Mesendoderm (in vitro differentiated cells): ENCODE results near the gene GASK1A.
"Not testable (repeated sequence)": the region's sequence is repeated elsewhere in the genome, so short reads cannot be mapped to it uniquely, and the experiment has no call there.

Source experiments
- DNase-seq: peaks from one replicate; pipeline ENCODE4 v3.0.0; 2013
- H2AK5ac ChIP-seq: 2 replicates; pipeline ENCODE4 v1.6.1; 2013; ENCODE audit warnings: low read length, inconsistent platforms
- H2BK120ac ChIP-seq: 2 replicates; pipeline ENCODE4 v1.6.1; 2013; ENCODE audit warnings: low read depth, mild to moderate bottlenecking, low read length, moderate library complexity, mixed read lengths
- H2BK15ac ChIP-seq: replicated peaks from 2 replicates; pipeline ENCODE4 v1.6.1; 2013; ENCODE audit warnings: low read depth, mild to moderate bottlenecking, moderate library complexity
- H2BK5ac ChIP-seq: 2 replicates; pipeline ENCODE4 v1.6.1; 2013; ENCODE audit warnings: low read length, inconsistent platforms
- H3K18ac ChIP-seq: 2 replicates; pipeline ENCODE4 v1.6.1; 2013; ENCODE audit warnings: mild to moderate bottlenecking, low read length, mixed read lengths
- H3K23ac ChIP-seq: one replicate; pipeline ENCODE4 v1.6.1; 2013; ENCODE audit warnings: low read length
- H3K27ac ChIP-seq: 2 replicates; pipeline ENCODE4 v1.5.1; 2013; ENCODE audit warnings: low read depth, mild to moderate bottlenecking, inconsistent platforms, low read length, moderate library complexity
- H3K27me3 ChIP-seq: 2 replicates; pipeline ENCODE4 v1.6.1; 2013; ENCODE audit warnings: low read length, control low read depth, mild to moderate bottlenecking, inconsistent platforms; ENCODE audit not compliant: insufficient read depth, poor library complexity
- H3K36me3 ChIP-seq: 2 replicates; pipeline ENCODE4 v1.6.1; 2013; ENCODE audit warnings: low read length, inconsistent platforms; ENCODE audit not compliant: control insufficient read depth, insufficient read depth
- H3K4ac ChIP-seq: one replicate; pipeline ENCODE4 v1.6.1; 2013; ENCODE audit warnings: low read depth, mild to moderate bottlenecking, low read length, moderate library complexity
- H3K4me1 ChIP-seq: 2 replicates; pipeline ENCODE4 v1.6.1; 2013; ENCODE audit warnings: low read depth, low read length, inconsistent platforms; ENCODE audit not compliant: control insufficient read depth
- H3K4me2 ChIP-seq: 2 replicates; pipeline ENCODE4 v1.6.1; 2013; ENCODE audit warnings: low read length
- H3K4me3 ChIP-seq: 2 replicates; pipeline ENCODE4 v1.5.1; 2013; ENCODE audit warnings: mild to moderate bottlenecking, low read length
- H3K56ac ChIP-seq: one replicate; pipeline ENCODE4 v1.6.1; 2013; ENCODE audit warnings: low read length
- H3K79me1 ChIP-seq: 2 replicates; pipeline ENCODE4 v1.6.1; 2013; ENCODE audit warnings: low read length, inconsistent platforms
- H3K79me2 ChIP-seq: 2 replicates; pipeline ENCODE4 v1.6.1; 2013; ENCODE audit warnings: mild to moderate bottlenecking, low read length; ENCODE audit not compliant: control insufficient read depth, insufficient read depth
- H3K9ac ChIP-seq: 2 replicates; pipeline ENCODE4 v1.6.1; 2013; ENCODE audit warnings: low read length, inconsistent platforms
- H4K5ac ChIP-seq: one replicate; pipeline ENCODE4 v1.6.1; 2013; ENCODE audit warnings: low read length
- H4K8ac ChIP-seq: one replicate; pipeline ENCODE4 v1.6.1; 2013; ENCODE audit warnings: low read depth, mild to moderate bottlenecking, control low read depth, low read length, moderate library complexity
- WGBS: extraction: QIAGEN DNeasy Blood & Tissue Kit; methylation state at CpG from one replicate; pipeline ENCODE4 v1.1.7; 2013; ENCODE audit warnings: low lambda C conversion rate, missing lambda C conversion rate; ENCODE audit not compliant: insufficient coverage; ENCODE audit errors: extremely low coverage; 5-methylcytosine and 5-hydroxymethylcytosine counted together

Gene GASK1A

DNA sequence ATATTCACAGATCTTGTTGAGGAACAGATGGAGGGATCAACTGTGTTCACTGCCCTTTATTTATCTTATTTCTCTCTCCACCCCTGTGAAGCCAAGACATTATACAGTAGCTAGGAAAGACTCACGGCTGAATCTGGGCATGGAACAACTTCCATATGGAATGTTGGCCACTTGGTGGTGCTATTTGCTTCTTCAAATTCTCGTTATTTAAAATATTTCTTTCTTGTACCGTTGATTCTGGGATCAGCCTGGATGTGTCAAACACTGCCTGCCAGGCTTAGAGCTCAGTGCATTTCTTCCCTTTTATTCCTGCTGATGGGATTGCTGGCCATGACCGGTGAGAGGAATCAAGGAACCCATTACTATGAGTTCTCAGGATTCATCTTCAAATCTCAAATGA, 17.5 kb upstream of the GASK1A start:
- no CpG with 5 or more reads among the region's 4 CpGs for WGBS
- H3K79me2 ChIP-seq, result no peaks in the 10 kb centered on the region
- DNase-seq, result peak; percentile 64
- no peak overlapping the region for H4K5ac ChIP-seq
- no peak overlapping the region for H3K4ac ChIP-seq
- H3K9ac ChIP-seq, result no peak overlapping the region
- H2BK5ac ChIP-seq, result no peak overlapping the region
- H3K27me3 ChIP-seq, result no peaks in the 10 kb centered on the region
- H3K27ac ChIP-seq, result no peak overlapping the region
- no peaks in the 10 kb centered on the region for H3K79me1 ChIP-seq
- no peak overlapping the region for H3K23ac ChIP-seq
- H3K18ac ChIP-seq, result no peak overlapping the region
- H2BK15ac ChIP-seq, result no peak overlapping the region
- H3K4me2 ChIP-seq, result no peak overlapping the region
- H2AK5ac ChIP-seq, result no peak overlapping the region
- H3K36me3 ChIP-seq, result no peaks in the 10 kb centered on the region
- H3K4me3 ChIP-seq, result no peak overlapping the region
- no peak overlapping the region for H3K56ac ChIP-seq
- no peaks in the 10 kb centered on the region for H3K4me1 ChIP-seq
- no peak overlapping the region for H2BK120ac ChIP-seq
- H4K8ac ChIP-seq, result no peak overlapping the region

DNA sequence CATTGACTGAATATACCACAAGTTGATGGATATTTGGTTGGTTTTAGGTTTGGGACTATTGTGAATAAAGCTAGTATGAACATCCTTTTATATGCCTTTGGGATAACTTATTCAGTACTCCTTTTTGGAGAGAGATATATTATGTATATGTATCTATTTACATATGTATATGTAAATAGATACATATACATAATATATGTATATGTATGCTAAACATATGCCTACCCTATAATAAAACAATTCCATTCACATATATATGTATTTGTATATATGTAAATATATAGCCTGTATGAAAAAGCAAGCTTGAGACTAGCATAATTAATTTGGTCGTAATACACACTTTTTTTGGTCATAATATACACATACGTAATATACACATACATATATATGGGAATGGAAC, 15.8 kb upstream of the GASK1A start:
- Histone ChIP-seq H3K79me2 (no peaks in the 10 kb centered on the region), H3K4me2 (no peak overlapping the region), H3K4me3 (no peak overlapping the region), H3K4ac (no peak overlapping the region), H4K8ac (no peak overlapping the region), H2BK5ac (no peak overlapping the region), H3K27ac (no peak overlapping the region), H2AK5ac (no peak overlapping the region), H3K79me1 (no peaks in the 10 kb centered on the region), H3K9ac (no peak overlapping the region), H3K4me1 (no peaks in the 10 kb centered on the region), H2BK15ac (no peak overlapping the region), H3K56ac (no peak overlapping the region), H4K5ac (no peak overlapping the region), H3K36me3 (no peaks in the 10 kb centered on the region), H2BK120ac (no peak overlapping the region), H3K18ac (no peak overlapping the region), H3K27me3 (no peaks in the 10 kb centered on the region), H3K23ac (no peak overlapping the region)
- no CpG with 5 or more reads among the region's 2 CpGs for WGBS
- DNase-seq, result no peak

DNA sequence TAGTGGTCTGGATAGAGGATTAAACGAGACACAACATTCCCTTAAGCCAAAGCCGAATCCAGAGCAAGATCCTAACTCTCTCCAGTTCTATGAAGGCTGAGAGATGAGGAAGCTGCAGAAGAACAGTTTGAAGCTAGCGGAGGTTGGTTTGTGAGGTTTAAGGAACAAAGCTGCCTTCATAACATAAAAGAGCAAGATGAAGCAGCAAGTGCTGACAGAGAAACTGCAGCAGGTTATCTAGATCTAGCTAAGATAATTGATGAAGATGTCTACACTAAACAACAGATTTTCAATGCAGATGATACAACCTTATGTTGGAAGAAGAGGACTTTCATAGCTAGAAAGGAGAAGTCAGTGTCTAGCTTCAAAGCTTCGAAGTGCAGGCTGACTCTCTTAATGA, 14.8 kb upstream of the GASK1A start:
- Histone ChIP-seq H4K5ac (no peak overlapping the region), H3K4ac (no peak overlapping the region), H2BK5ac (no peak overlapping the region), H3K4me2 (no peak overlapping the region), H4K8ac (no peak overlapping the region), H3K23ac (no peak overlapping the region), H3K27ac (no peak overlapping the region), H3K4me1 (no peaks in the 10 kb centered on the region), H3K79me1 (no peaks in the 10 kb centered on the region), H2BK15ac (no peak overlapping the region), H2BK120ac (no peak overlapping the region), H3K36me3 (no peaks in the 10 kb centered on the region), H3K56ac (no peak overlapping the region), H2AK5ac (no peak overlapping the region), H3K9ac (no peak overlapping the region), H3K79me2 (no peaks in the 10 kb centered on the region), H3K18ac (no peak overlapping the region), H3K4me3 (no peak overlapping the region), H3K27me3 (peaks cover 2% of the 10 kb centered on the region)
- WGBS, result no CpG with 5 or more reads among the region's 4 CpGs
- DNase-seq, result no peak

DNA sequence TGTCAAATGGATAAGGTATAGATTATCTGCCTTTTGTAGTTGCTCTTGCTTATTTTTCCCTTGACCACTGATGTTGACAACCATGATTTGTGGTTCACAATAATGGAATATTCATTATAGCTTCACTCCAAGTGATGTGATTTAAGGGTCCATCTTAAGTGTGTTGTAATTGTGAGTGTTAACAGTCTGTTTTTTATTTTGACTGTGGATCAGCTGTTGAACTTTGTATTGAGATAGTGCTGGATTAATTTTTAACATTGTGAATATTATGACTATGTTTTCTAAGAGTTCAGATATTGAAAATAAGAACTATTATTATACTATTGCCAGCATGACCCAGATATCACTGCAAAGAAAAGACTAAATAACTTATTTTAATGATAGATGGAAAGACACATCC, 8.6 kb upstream of the GASK1A start:
- Histone ChIP-seq H3K4ac (no peak overlapping the region), H2BK5ac (no peak overlapping the region), H3K9ac (no peak overlapping the region), H3K23ac (no peak overlapping the region), H3K36me3 (no peaks in the 10 kb centered on the region), H3K79me1 (no peaks in the 10 kb centered on the region), H3K4me1 (no peaks in the 10 kb centered on the region), H2BK120ac (no peak overlapping the region), H2BK15ac (no peak overlapping the region), H3K27ac (no peak overlapping the region), H3K18ac (no peak overlapping the region), H3K56ac (no peak overlapping the region), H2AK5ac (no peak overlapping the region), H3K79me2 (no peaks in the 10 kb centered on the region), H4K8ac (no peak overlapping the region), H3K4me3 (no peak overlapping the region), H3K27me3 (peaks cover 2% of the 10 kb centered on the region), H4K5ac (no peak overlapping the region), H3K4me2 (no peak overlapping the region)
- no peak for DNase-seq

DNA sequence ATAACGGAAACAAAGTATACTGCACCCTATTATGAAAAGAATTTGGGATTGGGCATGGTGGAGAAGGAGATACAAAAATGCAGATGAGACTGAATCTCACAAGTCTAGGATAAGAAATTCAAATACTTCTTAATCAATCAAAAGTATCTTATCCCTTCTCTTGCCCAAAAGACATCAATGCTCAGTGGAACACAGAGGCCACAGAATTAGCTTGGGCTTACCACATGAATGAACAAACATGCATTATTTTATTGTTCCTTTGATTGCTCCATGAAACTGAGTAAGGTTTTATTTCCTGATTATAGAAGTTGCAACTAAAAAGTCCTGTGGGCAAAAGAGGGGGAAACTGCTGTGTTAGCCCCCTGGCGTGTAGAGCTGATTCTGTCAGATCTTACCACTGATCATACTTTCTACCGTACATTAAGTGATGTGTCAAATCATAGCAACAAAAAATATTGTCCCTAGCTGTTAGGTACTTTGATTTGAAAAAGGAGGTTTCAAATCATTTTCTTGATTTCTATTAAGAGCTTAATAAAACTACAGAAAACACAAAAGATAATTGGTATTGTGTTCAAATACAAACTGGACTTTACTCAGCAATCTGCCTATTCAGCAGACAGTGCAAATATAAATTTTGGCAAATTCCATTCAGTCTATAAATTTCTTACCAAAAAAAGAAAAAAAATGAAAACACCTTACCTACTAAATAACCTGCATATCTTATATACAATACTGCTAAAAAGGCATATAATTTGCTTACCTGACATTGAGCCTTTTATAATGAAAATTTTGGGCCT, 7.9 kb upstream of the GASK1A start:
- H2BK15ac ChIP-seq, result no peak overlapping the region
- no peak overlapping the region for H3K18ac ChIP-seq
- no peak overlapping the region for H3K4me3 ChIP-seq
- no CpG with 5 or more reads among the region's 3 CpGs for WGBS
- no peak overlapping the region for H4K8ac ChIP-seq
- H3K36me3 ChIP-seq, result no peaks in the 10 kb centered on the region
- no peak overlapping the region for H2AK5ac ChIP-seq
- DNase-seq, result no peak
- no peaks in the 10 kb centered on the region for H3K79me1 ChIP-seq
- H3K79me2 ChIP-seq, result no peaks in the 10 kb centered on the region
- H2BK120ac ChIP-seq, result no peak overlapping the region
- no peak overlapping the region for H3K23ac ChIP-seq
- no peak overlapping the region for H3K4me2 ChIP-seq
- H4K5ac ChIP-seq, result no peak overlapping the region
- no peak overlapping the region for H3K27ac ChIP-seq
- H3K9ac ChIP-seq, result no peak overlapping the region
- no peaks in the 10 kb centered on the region for H3K4me1 ChIP-seq
- no peak overlapping the region for H3K4ac ChIP-seq
- H3K27me3 ChIP-seq, result peaks cover 2% of the 10 kb centered on the region
- no peak overlapping the region for H2BK5ac ChIP-seq
- H3K56ac ChIP-seq, result no peak overlapping the region

DNA sequence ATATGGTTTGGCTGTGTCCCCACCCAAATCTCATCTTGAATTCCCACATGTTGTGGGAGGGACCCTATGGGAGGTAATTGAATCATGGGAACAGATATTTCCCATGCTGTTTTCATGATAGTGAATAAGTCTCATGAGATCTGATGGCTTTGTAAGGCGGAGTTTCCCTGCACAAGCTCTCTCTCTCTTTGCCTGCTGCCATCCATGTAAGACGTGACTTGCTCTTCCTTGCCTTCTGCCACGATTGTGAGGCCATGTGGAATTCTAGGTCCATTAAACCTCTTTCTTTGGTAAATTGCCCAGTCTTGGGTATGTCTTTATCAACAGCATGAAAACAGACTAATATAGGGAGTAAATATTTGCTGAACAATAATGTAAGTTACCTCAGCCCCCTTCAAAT, 4.2 kb upstream of the GASK1A start:
- not testable (repeated sequence) for H3K4me2 ChIP-seq, H2BK15ac ChIP-seq, H3K36me3 ChIP-seq, H2BK120ac ChIP-seq, H3K56ac ChIP-seq, H4K8ac ChIP-seq, H3K79me2 ChIP-seq, H3K4me1 ChIP-seq, H3K27ac ChIP-seq, DNase-seq, H3K18ac ChIP-seq, H3K23ac ChIP-seq, H3K9ac ChIP-seq, H3K4ac ChIP-seq, H2AK5ac ChIP-seq, H3K27me3 ChIP-seq, H3K4me3 ChIP-seq, H2BK5ac ChIP-seq, H3K79me1 ChIP-seq, H4K5ac ChIP-seq
- no CpG with 5 or more reads among the region's 3 CpGs for WGBS
